ENCODE measurements around the gene TMPRSS9. TPM values are rescaled to one million over a fixed set of nuclear protein-coding genes. Genes with fewer than 3 reads are reported as not detected.

The TMPRSS9 gene
- total and polyA plus RNA-seq, 4 experiments from 2014 or later = not detected

- Mint-ChIP-seq H3K27ac (peak overlapping the region in 1 of 7 donors; percentile 69), H3K36me3 (peaks cover 10 to 33% of the 10 kb centered on the region in 2 donors), H3K4me1 (peaks cover 15 to 35% (median 28%) of the 10 kb centered on the region in 4 donors), H3K9me3 (peaks cover 0 to 2% (median 0%) of the 10 kb centered on the region in 8 donors), H3K27me3 (no peaks in the 10 kb centered on the region), H3K4me3 (no peak overlapping the region)
- H3K4me3 ChIP-seq (ENCODE audit: low read length in 2 of 2) = no peak overlapping the region
- no peak overlapping the region for H3K27ac ChIP-seq (ENCODE audit: low read depth, low read length)
- peak in 1 of 5 donors; percentile 13 for DNase-seq
- CTCF ChIA-PET (ENCODE audit: partially characterized antibody) = no interaction called here
- intact Hi-C loops (cut with micrococcal nuclease) = no loop called here
- H3K4me1 ChIP-seq (ENCODE audit: insufficient read depth, low read length) = peaks cover 27% of the 10 kb centered on the region
- POLR2A ChIA-PET (ENCODE audit: partially characterized antibody) = interaction anchor here (1.4 kb wide), 1 partner anchor 104 kb away, joined by 3 read pairs; no protein-coding TSS in a partner anchor
- H3K9me3 ChIP-seq (ENCODE audit: control insufficient read depth in 1 of 2, low read length in 2 of 2) = no peaks in the 10 kb centered on the region
- H3K27me3 ChIP-seq (ENCODE audit: insufficient read depth, low read length) = no peaks in the 10 kb centered on the region
- H3K36me3 ChIP-seq (ENCODE audit: insufficient read depth, low read length) = peaks cover 6% of the 10 kb centered on the region
These were observed 35.7 kb upstream of the TMPRSS9 start for GRCh38 chr19:2324220-2324948.

DNA sequence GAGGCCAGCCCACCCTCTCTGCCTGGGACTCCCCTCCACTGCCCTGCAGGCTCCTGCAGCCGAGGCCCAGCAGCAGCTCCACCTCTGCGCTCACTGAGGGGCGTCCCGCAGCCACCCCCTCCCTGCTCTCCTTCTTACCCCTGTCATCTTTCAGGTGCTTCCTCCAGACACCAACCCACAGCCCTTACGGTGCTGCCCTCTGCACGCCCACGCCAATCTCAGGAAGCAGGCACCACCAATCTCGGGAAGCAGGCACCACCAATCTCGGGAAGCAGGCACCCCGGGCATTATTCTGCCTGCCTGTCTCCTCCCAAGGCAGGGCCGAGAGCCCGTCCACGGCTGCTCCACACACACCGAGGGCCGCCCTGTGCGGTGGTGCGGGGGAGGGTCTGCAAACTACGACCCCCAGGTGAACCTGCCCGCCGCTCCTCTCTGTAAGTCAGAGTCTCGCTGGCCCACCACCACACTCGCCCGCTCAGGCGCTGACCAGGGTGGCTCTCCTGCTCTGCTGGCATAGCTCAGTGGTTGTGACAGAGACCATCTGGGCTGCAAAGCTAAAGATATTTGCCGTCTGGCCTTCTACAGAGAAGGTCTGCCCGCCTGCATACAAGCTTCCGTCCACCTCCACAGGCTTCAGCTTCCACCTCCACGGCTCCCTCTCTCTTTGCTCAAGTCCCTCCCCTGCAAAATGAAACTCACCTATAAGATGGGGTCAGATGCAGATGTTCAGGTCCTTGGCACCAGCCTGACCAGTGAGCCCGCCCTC is 34.6 kb upstream of the TMPRSS9 start:
- peak overlapping the region in 3 of 8 donors; percentile 3 to 74 (median 23) for H3K4me3 Mint-ChIP-seq
- H3K4me3 ChIP-seq (ENCODE audit: low read length in 2 of 2) = no peak overlapping the region
- peaks cover 6% of the 10 kb centered on the region for H3K36me3 ChIP-seq (ENCODE audit: insufficient read depth, low read length)
- peaks cover 37% of the 10 kb centered on the region for H3K4me1 ChIP-seq (ENCODE audit: insufficient read depth, low read length)
- ChIA-PET POLR2A (ENCODE audit: partially characterized antibody) (interaction anchor here (0.6 to 1.4 kb wide), 2 partner anchors 90 to 102 kb away, joined by 3 to 4 read pairs; partner anchors contain the start of gene PLEKHJ1), CTCF (ENCODE audit: partially characterized antibody) (no interaction called here)
- DNase-seq = peak in 1 of 5 donors; percentile 33
- peaks cover 0 to 2% (median 0%) of the 10 kb centered on the region in 8 donors for H3K9me3 Mint-ChIP-seq
- peaks cover 20 to 45% (median 37%) of the 10 kb centered on the region in 4 donors for H3K4me1 Mint-ChIP-seq
- intact Hi-C loops (cut with micrococcal nuclease) = loop anchor here (5.0 kb wide), 2 partner anchors 33 to 53 kb away; no protein-coding TSS in a partner anchor
- no peaks in the 10 kb centered on the region for H3K27me3 ChIP-seq (ENCODE audit: insufficient read depth, low read length)
- no peaks in the 10 kb centered on the region for H3K9me3 ChIP-seq (ENCODE audit: control insufficient read depth in 1 of 2, low read length in 2 of 2)
- H3K27me3 Mint-ChIP-seq = no peaks in the 10 kb centered on the region
- peaks cover 10 to 36% of the 10 kb centered on the region in 2 donors for H3K36me3 Mint-ChIP-seq
- no peak overlapping the region for H3K27ac ChIP-seq (ENCODE audit: low read depth, low read length)
- H3K27ac Mint-ChIP-seq = peak overlapping the region in 5 of 7 donors; percentile 66 to 98 (median 77)

DNA sequence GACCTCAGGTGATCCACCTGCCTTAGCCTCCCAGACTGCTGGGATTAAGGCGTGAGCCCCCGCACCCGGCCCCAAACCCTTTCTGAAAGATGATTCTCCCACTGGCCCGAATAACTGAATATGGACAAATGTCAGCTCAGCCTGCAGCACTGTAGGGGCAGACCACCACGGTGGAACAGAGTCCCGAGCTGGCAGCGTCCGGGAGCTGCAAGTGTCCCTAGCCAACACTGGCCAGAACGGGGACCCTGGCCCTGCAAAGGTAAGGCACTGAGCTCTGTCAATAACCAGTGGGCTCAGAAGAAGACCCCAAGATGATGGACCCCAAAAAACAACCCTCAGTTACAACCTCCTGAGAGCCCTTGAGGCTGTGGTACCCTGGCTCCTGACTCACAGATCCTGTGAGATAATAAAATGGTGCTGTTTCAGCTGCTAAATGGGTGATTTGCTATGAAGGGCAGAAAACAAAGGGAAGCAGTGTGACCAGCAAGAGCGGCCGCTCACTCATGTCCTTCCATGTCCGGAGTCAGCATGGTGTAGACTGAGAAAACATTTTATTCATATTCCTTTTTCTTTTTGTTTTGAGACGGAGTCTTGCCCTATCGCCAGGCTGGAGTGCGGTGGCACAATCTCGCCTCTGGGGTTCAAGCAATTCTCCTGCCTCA is 33.2 kb upstream of the TMPRSS9 start:
- H3K27ac Mint-ChIP-seq = peak overlapping the region; percentile 74 to 100 (median 99)

DNA sequence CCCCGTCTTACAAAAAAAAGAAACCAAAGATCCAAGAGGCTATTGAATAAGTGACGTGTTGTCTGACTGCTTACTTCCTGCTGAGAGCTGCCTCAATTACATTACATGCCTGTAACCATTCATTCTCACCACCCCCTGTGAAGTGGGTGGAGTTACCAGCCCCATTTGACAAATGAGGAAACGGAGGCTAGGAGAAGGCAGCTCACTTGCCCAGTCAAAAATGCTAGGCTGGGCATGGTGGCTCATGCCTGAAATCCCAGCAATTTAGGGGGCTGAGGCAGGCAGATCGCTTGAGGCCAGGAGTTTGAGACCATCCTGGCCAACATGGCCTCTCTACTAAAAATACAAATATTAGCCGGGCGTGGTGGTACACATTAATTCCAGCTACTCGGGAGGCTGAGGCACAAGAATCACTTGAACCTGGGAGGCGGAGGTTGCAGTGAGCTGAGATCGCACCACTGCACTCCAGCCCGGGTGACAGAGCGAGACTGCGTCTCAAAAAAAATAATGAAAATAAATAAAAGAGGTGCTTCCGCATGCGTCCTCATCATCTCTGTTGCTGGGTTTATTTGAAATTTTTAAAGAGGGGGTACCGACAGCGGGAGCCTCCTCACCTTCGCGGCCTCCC is 32.2 kb upstream of the TMPRSS9 start:
- peaks cover 22 to 61% (median 47%) of the 10 kb centered on the region in 4 donors for H3K4me1 Mint-ChIP-seq
- no peaks in the 10 kb centered on the region for H3K27me3 Mint-ChIP-seq
- ChIA-PET POLR2A (ENCODE audit: partially characterized antibody) (interaction anchor here (0.7 to 1.9 kb wide), 13 partner anchors 26 to 112 kb away, joined by 3 to 10 read pairs (median 4); partner anchors contain the start of gene TIMM13), CTCF (ENCODE audit: partially characterized antibody) (interaction anchor here (1.0 kb wide), 1 partner anchor 11 kb away, joined by 3 read pairs; no protein-coding TSS in a partner anchor)
- intact Hi-C loops (cut with micrococcal nuclease) = loop anchor here (1.0 to 5.0 kb wide), 4 partner anchors 36 to 99 kb away; partner anchors contain the start of genes PLEKHJ1, SF3A2 and TIMM13
- H3K27ac ChIP-seq (ENCODE audit: low read depth, low read length) = peak overlapping the region; percentile 76
- peak; percentile 52 to 85 (median 69) for DNase-seq
- peak overlapping the region; percentile 97 to 100 (median 99) for H3K27ac Mint-ChIP-seq
- H3K27me3 ChIP-seq (ENCODE audit: insufficient read depth, low read length) = no peaks in the 10 kb centered on the region
- H3K4me1 ChIP-seq (ENCODE audit: insufficient read depth, low read length) = peaks cover 49% of the 10 kb centered on the region
- H3K4me3 Mint-ChIP-seq = peak overlapping the region; percentile 99 to 100 (median 100)
- H3K36me3 Mint-ChIP-seq = peaks cover 10 to 30% of the 10 kb centered on the region in 2 donors
- no peaks in the 10 kb centered on the region for H3K9me3 ChIP-seq (ENCODE audit: control insufficient read depth in 1 of 2, low read length in 2 of 2)
- peaks cover 0 to 2% (median 0%) of the 10 kb centered on the region in 8 donors for H3K9me3 Mint-ChIP-seq
- H3K4me3 ChIP-seq (ENCODE audit: low read length in 2 of 2) = peak overlapping the region; percentile 82 to 88
- peaks cover 6% of the 10 kb centered on the region for H3K36me3 ChIP-seq (ENCODE audit: insufficient read depth, low read length)

More for the DNA sequence above, 33.2 kb upstream of the TMPRSS9 start:
- ChIA-PET CTCF (ENCODE audit: partially characterized antibody) (no interaction called here), POLR2A (ENCODE audit: partially characterized antibody) (interaction anchor here (0.9 to 1.9 kb wide), 5 partner anchors 36 to 111 kb away, joined by 3 to 10 read pairs (median 3); partner anchors contain the start of gene TIMM13)
- Histone ChIP-seq H3K27me3 (ENCODE audit: insufficient read depth, low read length) (no peaks in the 10 kb centered on the region), H3K4me1 (ENCODE audit: insufficient read depth, low read length) (peaks cover 42% of the 10 kb centered on the region), H3K4me3 (ENCODE audit: low read length in 2 of 2) (no peak overlapping the region), H3K36me3 (ENCODE audit: insufficient read depth, low read length) (peaks cover 6% of the 10 kb centered on the region), H3K9me3 (ENCODE audit: control insufficient read depth in 1 of 2, low read length in 2 of 2) (no peaks in the 10 kb centered on the region), H3K27ac (ENCODE audit: low read depth, low read length) (peak overlapping the region; percentile 76)
- H3K4me3 Mint-ChIP-seq = peak overlapping the region; percentile 54 to 100 (median 100)
- peak in 1 of 5 donors; percentile 24 for DNase-seq
- no peaks in the 10 kb centered on the region for H3K27me3 Mint-ChIP-seq
- H3K4me1 Mint-ChIP-seq = peaks cover 20 to 56% (median 43%) of the 10 kb centered on the region in 4 donors
- intact Hi-C loops (cut with micrococcal nuclease) = loop anchor here (5.0 kb wide), 2 partner anchors 35 to 55 kb away; no protein-coding TSS in a partner anchor
- H3K9me3 Mint-ChIP-seq = peaks cover 0 to 2% (median 0%) of the 10 kb centered on the region in 8 donors
- peaks cover 10 to 35% of the 10 kb centered on the region in 2 donors for H3K36me3 Mint-ChIP-seq

DNA sequence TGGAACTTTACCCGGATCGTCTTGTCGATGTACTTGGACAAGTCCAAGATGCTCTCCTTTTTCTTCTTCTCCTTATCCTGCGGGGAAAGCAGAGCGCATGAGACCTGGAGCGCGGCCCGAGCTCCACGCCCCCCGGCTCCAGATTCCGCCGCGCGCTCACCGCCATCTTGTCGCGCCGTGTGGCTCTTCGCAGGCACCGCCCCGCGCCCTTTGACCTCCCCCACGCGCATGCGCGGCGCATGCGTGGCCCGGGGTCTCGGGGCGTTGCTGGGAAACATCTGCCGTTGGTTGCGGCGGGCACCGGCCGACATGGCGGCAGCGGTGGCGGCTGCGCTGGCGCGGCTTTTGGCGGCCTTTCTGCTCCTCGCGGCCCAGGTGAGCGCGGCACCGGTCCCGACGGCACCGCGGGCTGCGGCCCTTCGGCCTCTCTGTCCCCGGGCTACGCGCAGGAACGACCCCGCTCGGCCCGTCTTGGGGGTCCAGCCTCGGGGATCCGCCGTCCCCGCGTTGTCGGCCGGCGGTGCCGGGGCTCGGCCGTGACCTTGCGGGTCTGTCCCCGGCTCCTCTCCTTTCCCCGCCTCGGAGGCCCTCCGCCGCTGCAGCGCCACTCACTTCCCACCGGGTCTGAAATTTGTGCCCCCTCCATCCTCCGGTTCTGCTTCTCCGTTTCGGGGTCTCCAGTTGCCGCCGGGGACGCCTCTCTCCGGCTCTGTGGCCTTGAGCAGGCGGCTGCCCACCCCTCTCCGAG is 31.5 kb upstream of the TMPRSS9 start, which contains the start of the genes LSM7 and SPPL2B:
TSS of gene LSM7 (minus strand) at position 186 of the 748 bp plus-strand sequence. CDS start at position 166, 20 bp downstream.
TSS of gene SPPL2B (plus strand) at position 284 of the 748 bp plus-strand sequence. CDS start at position 310, 26 bp downstream.
- H3K27me3 ChIP-seq (ENCODE audit: insufficient read depth, low read length) = no peaks in the 10 kb centered on the region
- CTCF ChIA-PET (ENCODE audit: partially characterized antibody) = interaction anchor here (1.0 kb wide), 1 partner anchor 12 kb away, joined by 3 read pairs; no protein-coding TSS in a partner anchor
- H3K9me3 Mint-ChIP-seq = peaks cover 0 to 2% (median 0%) of the 10 kb centered on the region in 8 donors
- intact Hi-C loops (cut with micrococcal nuclease) = loop anchor here (1.0 to 5.0 kb wide), 4 partner anchors 36 to 99 kb away; partner anchors contain the start of genes PLEKHJ1, SF3A2 and TIMM13
- peak within 1 kb of the TSS; percentile 97 to 100 (median 99) for H3K27ac Mint-ChIP-seq
- DNase-seq = peak; percentile 91 to 92 (median 91)
- H3K36me3 Mint-ChIP-seq = peaks cover 10 to 27% of the 10 kb centered on the region in 2 donors
- H3K27me3 Mint-ChIP-seq = no peaks in the 10 kb centered on the region
- peak within 1 kb of the TSS; percentile 76 for H3K27ac ChIP-seq (ENCODE audit: low read depth, low read length)
- POLR2A ChIA-PET (ENCODE audit: partially characterized antibody) = interaction anchor here (0.7 to 1.9 kb wide), 11 partner anchors 26 to 112 kb away, joined by 3 to 10 read pairs (median 4); partner anchors contain the start of gene TIMM13
- H3K4me3 ChIP-seq (ENCODE audit: low read length in 2 of 2) = peak within 1 kb of the TSS; percentile 82 to 88
- peaks cover 22 to 61% (median 47%) of the 10 kb centered on the region in 4 donors for H3K4me1 Mint-ChIP-seq
- peaks cover 6% of the 10 kb centered on the region for H3K36me3 ChIP-seq (ENCODE audit: insufficient read depth, low read length)
- no peaks in the 10 kb centered on the region for H3K9me3 ChIP-seq (ENCODE audit: control insufficient read depth in 1 of 2, low read length in 2 of 2)
- H3K4me1 ChIP-seq (ENCODE audit: insufficient read depth, low read length) = peaks cover 49% of the 10 kb centered on the region
- peak within 1 kb of the TSS; percentile 99 to 100 (median 100) for H3K4me3 Mint-ChIP-seq

All from CD4-positive, alpha-beta memory T cell (primary cell).